ENCODE measurements around the gene CRB1.

CRB1 gene

DNA sequence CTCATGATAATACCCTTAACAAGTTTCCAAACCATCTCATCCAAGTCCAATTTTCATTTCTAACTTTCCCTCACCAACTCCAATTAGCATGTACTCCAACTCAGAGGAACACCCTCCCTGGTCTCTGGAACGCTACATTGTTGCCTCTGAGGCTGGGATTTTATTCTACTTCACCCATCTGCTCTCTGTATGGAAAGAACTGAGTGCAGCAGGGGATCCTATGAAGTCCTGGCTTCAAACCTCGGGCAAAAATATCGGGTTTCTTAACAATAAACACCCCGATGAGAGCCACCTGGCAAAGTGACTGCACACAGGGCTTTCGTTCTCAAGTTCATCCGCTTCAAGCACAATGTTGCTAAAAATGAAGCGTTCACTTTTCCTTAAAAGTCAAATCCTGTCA, 99.6 kb downstream of the CRB1 start:
- Histone ChIP-seq H2AK5ac (ENCODE audit: low read length) (no peak overlapping the region), H4K91ac (ENCODE audit: low read depth, low read length) (no peak overlapping the region), H3K9me3 (ENCODE audit: insufficient read depth, low read depth, low read length) (no peaks in the 10 kb centered on the region), H3K79me2 (ENCODE audit: control insufficient read depth, insufficient read depth, low read length, poor library complexity) (no peaks in the 10 kb centered on the region), H3K4me1 (ENCODE audit: control insufficient read depth in 1 of 2, insufficient read depth in 2 of 2, low read length in 2 of 2) (no peaks in the 10 kb centered on the region), H3K9ac (ENCODE audit: low read length) (no peak overlapping the region), H3K18ac (ENCODE audit: low read length) (no peak overlapping the region), H3K27ac (ENCODE audit: low read depth, low read length) (no peak overlapping the region), H4K8ac (ENCODE audit: low read depth, low read length) (no peak overlapping the region), H3K4ac (ENCODE audit: low read depth, low read length) (no peak overlapping the region), H3K4me3 (ENCODE audit: low read depth, low read length) (no peak overlapping the region), H2AFZ (ENCODE audit: insufficient read depth, low read length, poor library complexity) (no peak overlapping the region), H2BK5ac (ENCODE audit: low read depth, low read length, poor library complexity) (no peak overlapping the region), H2BK12ac (ENCODE audit: low read length) (no peak overlapping the region), H3K79me1 (ENCODE audit: low read length) (no peaks in the 10 kb centered on the region), H2BK120ac (ENCODE audit: insufficient read depth, low read length, poor library complexity) (no peak overlapping the region), H3K27me3 (ENCODE audit: insufficient read depth, low read length) (no peaks in the 10 kb centered on the region), H3K4me2 (ENCODE audit: low read length) (no peak overlapping the region), H3K23ac (ENCODE audit: low read length) (no peak overlapping the region), H3K14ac (ENCODE audit: low read length) (no peak overlapping the region), H4K12ac (ENCODE audit: low read depth, low read length) (no peak overlapping the region), H3K36me3 (ENCODE audit: control insufficient read depth in 1 of 2, insufficient read depth in 2 of 2, low read length in 2 of 2) (no peaks in the 10 kb centered on the region)
- DNase-seq, result no peak
- WGBS (ENCODE audit: extremely low coverage, insufficient coverage, insufficient read length), result no CpG with 5 or more reads among the region's 7 CpGs

DNA sequence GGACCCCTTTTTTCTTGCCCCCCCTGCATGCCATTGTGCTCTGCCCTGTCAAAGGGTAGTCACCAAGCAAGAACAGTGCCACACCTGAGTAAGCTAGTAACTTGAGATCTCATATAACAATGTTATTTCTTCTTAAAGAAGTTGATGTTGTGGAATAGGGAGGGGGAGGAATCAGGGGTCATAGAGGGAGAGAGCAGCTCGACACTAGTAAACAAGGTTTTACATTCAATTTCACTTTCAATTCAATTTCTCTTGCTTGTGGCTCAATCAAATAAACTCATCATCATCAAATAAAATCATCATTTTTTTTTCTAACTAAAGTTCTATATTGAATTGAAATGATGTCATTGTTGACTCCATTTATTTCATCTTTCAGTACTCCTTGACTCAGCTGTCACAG, 106.4 kb downstream of the CRB1 start:
- WGBS (ENCODE audit: extremely low coverage, insufficient coverage, insufficient read length), result no CpG with 5 or more reads among the region's 1 CpG
- H3K4me1 ChIP-seq (ENCODE audit: control insufficient read depth in 1 of 2, insufficient read depth in 2 of 2, low read length in 2 of 2), result no peaks in the 10 kb centered on the region
- no peak overlapping the region for H2BK120ac ChIP-seq (ENCODE audit: insufficient read depth, low read length, poor library complexity)
- H2BK5ac ChIP-seq (ENCODE audit: low read depth, low read length, poor library complexity), result no peak overlapping the region
- H3K18ac ChIP-seq (ENCODE audit: low read length), result no peak overlapping the region
- H2BK12ac ChIP-seq (ENCODE audit: low read length), result no peak overlapping the region
- no peak overlapping the region for H4K12ac ChIP-seq (ENCODE audit: low read depth, low read length)
- no peaks in the 10 kb centered on the region for H3K27me3 ChIP-seq (ENCODE audit: insufficient read depth, low read length)
- no peaks in the 10 kb centered on the region for H3K9me3 ChIP-seq (ENCODE audit: insufficient read depth, low read depth, low read length)
- no peak overlapping the region for H2AK5ac ChIP-seq (ENCODE audit: low read length)
- no peaks in the 10 kb centered on the region for H3K79me2 ChIP-seq (ENCODE audit: control insufficient read depth, insufficient read depth, low read length, poor library complexity)
- no peak overlapping the region for H3K14ac ChIP-seq (ENCODE audit: low read length)
- H3K4ac ChIP-seq (ENCODE audit: low read depth, low read length), result no peak overlapping the region
- H3K23ac ChIP-seq (ENCODE audit: low read length), result no peak overlapping the region
- no peak overlapping the region for H3K9ac ChIP-seq (ENCODE audit: low read length)
- no peak overlapping the region for H4K91ac ChIP-seq (ENCODE audit: low read depth, low read length)
- H3K4me3 ChIP-seq (ENCODE audit: low read depth, low read length), result no peak overlapping the region
- H3K27ac ChIP-seq (ENCODE audit: low read depth, low read length), result no peak overlapping the region
- no peak overlapping the region for H4K8ac ChIP-seq (ENCODE audit: low read depth, low read length)
- no peak for DNase-seq
- H3K79me1 ChIP-seq (ENCODE audit: low read length), result no peaks in the 10 kb centered on the region
- H3K36me3 ChIP-seq (ENCODE audit: control insufficient read depth in 1 of 2, insufficient read depth in 2 of 2, low read length in 2 of 2), result no peaks in the 10 kb centered on the region
- H2AFZ ChIP-seq (ENCODE audit: insufficient read depth, low read length, poor library complexity), result no peak overlapping the region
- H3K4me2 ChIP-seq (ENCODE audit: low read length), result no peak overlapping the region

DNA sequence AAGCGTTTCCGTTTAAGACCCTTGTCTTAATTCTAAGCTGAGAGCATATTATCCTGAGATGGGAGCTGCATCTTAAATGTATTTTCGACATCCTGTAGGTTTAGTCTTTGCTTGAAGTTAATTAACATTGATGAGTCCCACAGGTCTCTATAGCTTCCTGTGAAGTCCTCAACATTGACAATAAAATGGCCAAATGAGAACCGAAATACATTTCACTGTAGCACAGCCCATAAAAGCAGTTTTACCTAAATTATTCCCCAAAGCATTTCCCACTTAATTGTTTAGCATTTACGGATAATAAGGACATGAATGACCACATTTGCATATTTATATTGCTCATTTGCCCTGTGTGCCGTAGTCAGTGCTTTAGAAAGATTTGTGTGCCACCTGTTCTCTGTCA, 116.4 kb downstream of the CRB1 start:
- H3K4ac ChIP-seq (ENCODE audit: low read depth, low read length), result no peak overlapping the region
- no peak overlapping the region for H3K4me3 ChIP-seq (ENCODE audit: low read depth, low read length)
- no peaks in the 10 kb centered on the region for H3K79me1 ChIP-seq (ENCODE audit: low read length)
- H4K91ac ChIP-seq (ENCODE audit: low read depth, low read length), result no peak overlapping the region
- no peaks in the 10 kb centered on the region for H3K36me3 ChIP-seq (ENCODE audit: control insufficient read depth in 1 of 2, insufficient read depth in 2 of 2, low read length in 2 of 2)
- DNase-seq, result no peak
- no peak overlapping the region for H4K8ac ChIP-seq (ENCODE audit: low read depth, low read length)
- no peak overlapping the region for H3K18ac ChIP-seq (ENCODE audit: low read length)
- H3K79me2 ChIP-seq (ENCODE audit: control insufficient read depth, insufficient read depth, low read length, poor library complexity), result no peaks in the 10 kb centered on the region
- no peak overlapping the region for H3K27ac ChIP-seq (ENCODE audit: low read depth, low read length)
- H3K14ac ChIP-seq (ENCODE audit: low read length), result no peak overlapping the region
- no CpG with 5 or more reads among the region's 6 CpGs for WGBS (ENCODE audit: extremely low coverage, insufficient coverage, insufficient read length)
- H2BK12ac ChIP-seq (ENCODE audit: low read length), result no peak overlapping the region
- no peaks in the 10 kb centered on the region for H3K27me3 ChIP-seq (ENCODE audit: insufficient read depth, low read length)
- no peak overlapping the region for H2BK5ac ChIP-seq (ENCODE audit: low read depth, low read length, poor library complexity)
- no peaks in the 10 kb centered on the region for H3K4me1 ChIP-seq (ENCODE audit: control insufficient read depth in 1 of 2, insufficient read depth in 2 of 2, low read length in 2 of 2)
- H3K9me3 ChIP-seq (ENCODE audit: insufficient read depth, low read depth, low read length), result no peaks in the 10 kb centered on the region
- no peak overlapping the region for H2AK5ac ChIP-seq (ENCODE audit: low read length)
- H3K23ac ChIP-seq (ENCODE audit: low read length), result no peak overlapping the region
- H2AFZ ChIP-seq (ENCODE audit: insufficient read depth, low read length, poor library complexity), result no peak overlapping the region
- H3K9ac ChIP-seq (ENCODE audit: low read length), result no peak overlapping the region
- H3K4me2 ChIP-seq (ENCODE audit: low read length), result no peak overlapping the region
- H2BK120ac ChIP-seq (ENCODE audit: insufficient read depth, low read length, poor library complexity), result no peak overlapping the region
- no peak overlapping the region for H4K12ac ChIP-seq (ENCODE audit: low read depth, low read length)

DNA sequence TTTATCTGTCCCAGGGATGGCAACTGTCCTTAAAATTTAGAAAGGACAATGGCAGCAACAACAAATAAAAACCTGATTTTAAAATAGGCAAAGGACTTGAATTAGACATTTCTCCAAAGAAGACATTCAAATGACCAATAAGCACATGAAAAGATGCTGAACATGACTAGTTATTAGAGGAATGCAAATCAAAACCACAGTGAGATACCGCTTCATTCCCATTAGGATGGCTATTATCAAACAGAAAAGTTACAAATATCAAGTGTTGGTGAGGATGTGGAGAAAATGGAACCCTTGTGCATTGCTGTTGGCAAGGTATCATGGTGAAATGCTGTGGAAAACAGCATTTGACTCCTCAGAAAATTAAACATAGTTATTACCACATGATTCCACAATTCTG, 120.7 kb downstream of the CRB1 start:
- H2BK5ac ChIP-seq (ENCODE audit: low read depth, low read length, poor library complexity), result no peak overlapping the region
- no peaks in the 10 kb centered on the region for H3K4me1 ChIP-seq (ENCODE audit: control insufficient read depth in 1 of 2, insufficient read depth in 2 of 2, low read length in 2 of 2)
- no peak overlapping the region for H2BK12ac ChIP-seq (ENCODE audit: low read length)
- no peak overlapping the region for H4K8ac ChIP-seq (ENCODE audit: low read depth, low read length)
- no peak overlapping the region for H3K4me3 ChIP-seq (ENCODE audit: low read depth, low read length)
- no peak overlapping the region for H3K4ac ChIP-seq (ENCODE audit: low read depth, low read length)
- no peak overlapping the region for H3K14ac ChIP-seq (ENCODE audit: low read length)
- no peak overlapping the region for H3K4me2 ChIP-seq (ENCODE audit: low read length)
- H3K23ac ChIP-seq (ENCODE audit: low read length), result no peak overlapping the region
- H3K79me1 ChIP-seq (ENCODE audit: low read length), result no peaks in the 10 kb centered on the region
- H2AFZ ChIP-seq (ENCODE audit: insufficient read depth, low read length, poor library complexity), result no peak overlapping the region
- no peaks in the 10 kb centered on the region for H3K27me3 ChIP-seq (ENCODE audit: insufficient read depth, low read length)
- WGBS (ENCODE audit: extremely low coverage, insufficient coverage, insufficient read length), result no CpG with 5 or more reads among the region's 1 CpG
- H4K91ac ChIP-seq (ENCODE audit: low read depth, low read length), result no peak overlapping the region
- no peak for DNase-seq
- H3K27ac ChIP-seq (ENCODE audit: low read depth, low read length), result no peak overlapping the region
- H2BK120ac ChIP-seq (ENCODE audit: insufficient read depth, low read length, poor library complexity), result no peak overlapping the region
- H3K36me3 ChIP-seq (ENCODE audit: control insufficient read depth in 1 of 2, insufficient read depth in 2 of 2, low read length in 2 of 2), result no peaks in the 10 kb centered on the region
- H3K79me2 ChIP-seq (ENCODE audit: control insufficient read depth, insufficient read depth, low read length, poor library complexity), result no peaks in the 10 kb centered on the region
- H3K9me3 ChIP-seq (ENCODE audit: insufficient read depth, low read depth, low read length), result no peaks in the 10 kb centered on the region
- no peak overlapping the region for H3K9ac ChIP-seq (ENCODE audit: low read length)
- H4K12ac ChIP-seq (ENCODE audit: low read depth, low read length), result no peak overlapping the region
- no peak overlapping the region for H3K18ac ChIP-seq (ENCODE audit: low read length)
- H2AK5ac ChIP-seq (ENCODE audit: low read length), result no peak overlapping the region
